ENCODE measurements around the gene EFHC1.

Gene EFHC1

GRCh38 chr6:52496631-52497030 is 76.5 kb downstream of the EFHC1 start:
- no peak for TF ChIP-seq ZNF565 (CRISPR knock-in tag; conservative IDR thresholded peaks at IDR 0.05; ENCODE audit: low read depth)
- TF ChIP-seq, protein P1, sequence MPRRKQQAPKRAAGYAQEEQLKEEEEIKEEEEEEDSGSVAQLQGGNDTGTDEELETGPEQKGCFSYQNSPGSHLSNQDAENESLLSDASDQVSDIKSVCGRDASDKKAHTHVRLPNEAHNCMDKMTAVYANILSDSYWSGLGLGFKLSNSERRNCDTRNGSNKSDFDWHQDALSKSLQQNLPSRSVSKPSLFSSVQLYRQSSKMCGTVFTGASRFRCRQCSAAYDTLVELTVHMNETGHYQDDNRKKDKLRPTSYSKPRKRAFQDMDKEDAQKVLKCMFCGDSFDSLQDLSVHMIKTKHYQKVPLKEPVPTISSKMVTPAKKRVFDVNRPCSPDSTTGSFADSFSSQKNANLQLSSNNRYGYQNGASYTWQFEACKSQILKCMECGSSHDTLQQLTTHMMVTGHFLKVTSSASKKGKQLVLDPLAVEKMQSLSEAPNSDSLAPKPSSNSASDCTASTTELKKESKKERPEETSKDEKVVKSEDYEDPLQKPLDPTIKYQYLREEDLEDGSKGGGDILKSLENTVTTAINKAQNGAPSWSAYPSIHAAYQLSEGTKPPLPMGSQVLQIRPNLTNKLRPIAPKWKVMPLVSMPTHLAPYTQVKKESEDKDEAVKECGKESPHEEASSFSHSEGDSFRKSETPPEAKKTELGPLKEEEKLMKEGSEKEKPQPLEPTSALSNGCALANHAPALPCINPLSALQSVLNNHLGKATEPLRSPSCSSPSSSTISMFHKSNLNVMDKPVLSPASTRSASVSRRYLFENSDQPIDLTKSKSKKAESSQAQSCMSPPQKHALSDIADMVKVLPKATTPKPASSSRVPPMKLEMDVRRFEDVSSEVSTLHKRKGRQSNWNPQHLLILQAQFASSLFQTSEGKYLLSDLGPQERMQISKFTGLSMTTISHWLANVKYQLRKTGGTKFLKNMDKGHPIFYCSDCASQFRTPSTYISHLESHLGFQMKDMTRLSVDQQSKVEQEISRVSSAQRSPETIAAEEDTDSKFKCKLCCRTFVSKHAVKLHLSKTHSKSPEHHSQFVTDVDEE (CRISPR knock-in tag; IDR thresholded peaks at IDR 0.05) = no peak
- TF ChIP-seq CSDC2 (CRISPR knock-in tag; IDR thresholded peaks at IDR 0.05) = no peak
- TF ChIP-seq OSR1 (CRISPR knock-in tag; IDR thresholded peaks at IDR 0.05) = no peak
- no peak for TF ChIP-seq TOX (CRISPR knock-in tag; IDR thresholded peaks at IDR 0.05; ENCODE audit: borderline replicate concordance)
- TF ChIP-seq ZFP30 (CRISPR knock-in tag; IDR thresholded peaks at IDR 0.05) = no peak
- no peak for TF ChIP-seq POU6F1 (CRISPR knock-in tag; IDR thresholded peaks at IDR 0.05; ENCODE audit: borderline replicate concordance, low read depth)
- no peak for ATAC-seq

DNA sequence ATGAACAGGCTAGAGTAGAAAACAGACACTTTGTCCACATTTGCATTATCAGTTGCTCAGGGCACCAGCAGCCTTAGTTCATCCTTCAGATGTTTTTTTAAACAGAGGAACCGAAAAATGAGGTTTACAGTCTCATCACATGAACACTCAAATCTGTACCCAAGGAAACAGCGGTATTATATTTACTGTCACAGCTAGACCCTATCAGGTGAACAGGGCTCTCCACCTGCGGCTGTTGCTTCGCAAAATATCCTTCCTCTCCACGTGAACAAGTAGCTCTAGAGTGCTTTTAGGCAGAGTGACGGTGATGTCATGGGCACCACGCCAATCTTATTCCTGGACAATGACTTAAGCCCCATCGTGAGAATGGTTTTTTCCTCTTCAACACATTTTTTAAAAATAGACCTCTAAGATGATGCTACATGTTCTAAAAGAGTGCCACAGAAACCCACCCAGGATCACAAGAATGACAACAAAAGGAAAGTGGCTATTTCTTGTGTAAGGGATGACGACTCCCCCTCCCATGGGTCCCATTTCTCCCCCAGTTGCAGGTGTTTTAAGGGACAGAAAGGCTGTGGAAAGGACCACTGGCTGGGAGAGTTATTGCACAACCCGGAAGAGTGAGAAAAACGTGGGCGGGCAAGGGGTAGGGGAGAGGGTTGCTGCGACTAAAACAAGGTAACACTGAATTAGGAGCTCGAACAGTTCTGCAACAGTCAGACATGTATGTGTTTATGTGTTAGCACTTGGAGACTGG is 77.7 kb downstream of the EFHC1 start:
- ATAC-seq = no peak
- TF ChIP-seq BACH2 (CRISPR knock-in tag; IDR thresholded peaks at IDR 0.05; ENCODE audit: borderline replicate concordance) (no peak), ZNF565 (CRISPR knock-in tag; conservative IDR thresholded peaks at IDR 0.05; ENCODE audit: low read depth) (no peak), ZNF70 (CRISPR knock-in tag; IDR thresholded peaks at IDR 0.05) (no peak), CSRNP3 (CRISPR knock-in tag; IDR thresholded peaks at IDR 0.05) (no peak), RARB (CRISPR knock-in tag; IDR thresholded peaks at IDR 0.05) (no peak), ISL1 (CRISPR knock-in tag; IDR thresholded peaks at IDR 0.05) (no peak), ZFP3 (CRISPR knock-in tag; IDR thresholded peaks at IDR 0.05) (no peak), TCF4 (CRISPR knock-in tag; IDR thresholded peaks at IDR 0.05; ENCODE audit: borderline replicate concordance) (no peak), TOX (CRISPR knock-in tag; IDR thresholded peaks at IDR 0.05; ENCODE audit: borderline replicate concordance) (no peak), CREB5 (CRISPR knock-in tag; IDR thresholded peaks at IDR 0.05; ENCODE audit: low read depth) (no peak)

- no peak; the same call in 2 of the 3 replicates for ATAC-seq
- TF ChIP-seq ESRRG (CRISPR knock-in tag; IDR thresholded peaks at IDR 0.05) (no peak), OSR1 (CRISPR knock-in tag; IDR thresholded peaks at IDR 0.05) (no peak), ZFP30 (CRISPR knock-in tag; IDR thresholded peaks at IDR 0.05) (no peak), ZC3H10 (CRISPR knock-in tag; IDR thresholded peaks at IDR 0.05) (no peak), ZNF565 (CRISPR knock-in tag; conservative IDR thresholded peaks at IDR 0.05; ENCODE audit: low read depth) (no peak), TOX (CRISPR knock-in tag; IDR thresholded peaks at IDR 0.05; ENCODE audit: borderline replicate concordance) (no peak), ISL1 (CRISPR knock-in tag; IDR thresholded peaks at IDR 0.05) (no peak), ZNF70 (CRISPR knock-in tag; IDR thresholded peaks at IDR 0.05) (no peak), RARB (CRISPR knock-in tag; IDR thresholded peaks at IDR 0.05) (no peak), ARNTL (CRISPR knock-in tag; IDR thresholded peaks at IDR 0.05; ENCODE audit: borderline replicate concordance, low read depth) (no peak), CSDC2 (CRISPR knock-in tag; IDR thresholded peaks at IDR 0.05) (no peak), GLIS3 (CRISPR knock-in tag; IDR thresholded peaks at IDR 0.05) (no peak), TCF4 (CRISPR knock-in tag; IDR thresholded peaks at IDR 0.05; ENCODE audit: borderline replicate concordance) (no peak), CSRNP3 (CRISPR knock-in tag; IDR thresholded peaks at IDR 0.05) (no peak), ZFP3 (CRISPR knock-in tag; IDR thresholded peaks at IDR 0.05) (no peak)
- TF ChIP-seq, protein P1 (CRISPR knock-in tag; IDR thresholded peaks at IDR 0.05) = no peak
Measured at GRCh38 chr6:52498538-52499017, 78.4 kb downstream of the EFHC1 start.
